SK-N-MC (cell line): ENCODE results near the gene SMAD3.

Experiments used
- EZH2 ChIP-seq: fragments of 200-600 bp; sonication (generic); IDR thresholded peaks from one replicate; pipeline ENCODE4 v1.6.1; 2017; ENCODE audit warnings: antibody characterized with exemption
- FOXP2 ChIP-seq: optimal IDR thresholded peaks from 2 replicates; pipeline ENCODE3; 2011; ENCODE audit warnings: mild to moderate bottlenecking, moderate library complexity; ENCODE audit not compliant: insufficient read depth; ENCODE audit errors: extremely low read length, control extremely low read depth
- POLR2AphosphoS5 ChIP-seq: IDR thresholded peaks from 2 replicates; pipeline ENCODE4 v1.6.1; 2012; ENCODE audit warnings: mild to moderate bottlenecking, low read depth, low read length, borderline replicate concordance

- no peak for TF ChIP-seq POLR2AphosphoS5
- TF ChIP-seq EZH2 = no peak
- TF ChIP-seq FOXP2 = no peak
These were observed 46.3 kb upstream of the SMAD3 start for GRCh38 chr15:67019069-67019468.
